HL-60 (cell line): Measurements from ENCODE around the gene TMEM63A.

Experiments
- DNase-seq, 2 experiments: peaks; one replicate each; pipeline ENCODE4 v3.0.0-alpha.2; 2010 to 2020; ENCODE audit warnings: low read depth in 1 of 2, low spot score in 1 of 2
- H3K27ac ChIP-seq: fragments of 250-450 bp; sonication (Bioruptor Pico); replicated peaks from 2 replicates; pipeline ENCODE4 v1.5.1; 2020; ENCODE audit warnings: mild to moderate bottlenecking, moderate library complexity
- H3K27me3 ChIP-seq: fragments of 250-450 bp; sonication (Bioruptor Pico); 2 replicates; pipeline ENCODE4 v1.5.1; 2021; ENCODE audit warnings: mild to moderate bottlenecking, moderate library complexity; ENCODE audit not compliant: insufficient read depth, poor library complexity, severe bottlenecking
- H3K4me3 ChIP-seq: replicated peaks from 2 replicates; pipeline ENCODE4 v1.5.1; 2011; ENCODE audit warnings: mild to moderate bottlenecking, control low read depth, low read length; ENCODE audit not compliant: insufficient read depth
- GABPA ChIP-seq: IDR thresholded peaks from 2 replicates; pipeline ENCODE4 v1.6.1; 2012; ENCODE audit warnings: low read depth
- POLR2AphosphoS5 ChIP-seq: IDR thresholded peaks from 2 replicates; pipeline ENCODE4 v1.6.1; 2012; ENCODE audit warnings: low read depth
- SPI1 ChIP-seq: IDR thresholded peaks from 2 replicates; pipeline ENCODE4 v1.6.1; 2012; ENCODE audit warnings: low read depth, mild to moderate bottlenecking, borderline replicate concordance
- TF ChIP-seq, protein P1 (sequence below): IDR thresholded peaks from one replicate; pipeline ENCODE4 v1.5.1; 2011; ENCODE audit warnings: low read length, control low read depth, inconsistent platforms; ENCODE audit not compliant: insufficient read depth
- TF ChIP-seq, protein P2 (sequence below): IDR thresholded peaks from 2 replicates; pipeline ENCODE4 v1.6.1; 2012; ENCODE audit warnings: low read depth; ENCODE audit not compliant: insufficient replicate concordance

The TMEM63A gene

DNA sequence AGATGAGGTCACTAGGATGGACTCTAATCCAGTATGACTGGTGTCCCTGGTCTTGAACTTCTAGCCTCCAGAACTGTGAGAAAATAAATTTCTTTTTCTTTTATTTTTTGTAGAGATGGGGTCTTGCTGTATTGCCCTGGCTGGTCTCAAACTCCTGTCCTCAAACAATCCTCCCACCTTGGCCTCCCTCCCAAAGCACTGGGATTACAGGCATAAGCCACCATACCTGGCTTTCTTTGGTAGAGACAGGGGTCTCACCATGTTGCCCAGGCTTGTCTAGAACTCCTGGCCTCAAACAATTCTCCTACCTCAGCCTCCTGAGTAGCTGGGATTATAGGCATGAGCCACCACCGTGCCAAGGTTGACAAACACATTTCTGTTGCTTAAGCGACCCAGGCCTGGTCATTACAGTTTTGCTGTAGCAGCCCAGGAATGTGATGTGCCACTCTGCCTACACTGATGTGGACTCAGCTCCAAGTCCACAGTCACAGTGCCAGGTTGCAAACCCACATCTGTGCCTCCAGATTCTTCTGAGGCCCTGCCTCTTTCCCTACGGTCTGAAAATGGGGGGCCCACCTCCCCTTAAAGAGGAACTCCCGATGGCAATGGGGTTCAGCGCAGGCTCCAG is 25.9 kb upstream of the TMEM63A start:
- H3K4me3 ChIP-seq = no peak overlapping the region
- TF ChIP-seq, protein P1, sequence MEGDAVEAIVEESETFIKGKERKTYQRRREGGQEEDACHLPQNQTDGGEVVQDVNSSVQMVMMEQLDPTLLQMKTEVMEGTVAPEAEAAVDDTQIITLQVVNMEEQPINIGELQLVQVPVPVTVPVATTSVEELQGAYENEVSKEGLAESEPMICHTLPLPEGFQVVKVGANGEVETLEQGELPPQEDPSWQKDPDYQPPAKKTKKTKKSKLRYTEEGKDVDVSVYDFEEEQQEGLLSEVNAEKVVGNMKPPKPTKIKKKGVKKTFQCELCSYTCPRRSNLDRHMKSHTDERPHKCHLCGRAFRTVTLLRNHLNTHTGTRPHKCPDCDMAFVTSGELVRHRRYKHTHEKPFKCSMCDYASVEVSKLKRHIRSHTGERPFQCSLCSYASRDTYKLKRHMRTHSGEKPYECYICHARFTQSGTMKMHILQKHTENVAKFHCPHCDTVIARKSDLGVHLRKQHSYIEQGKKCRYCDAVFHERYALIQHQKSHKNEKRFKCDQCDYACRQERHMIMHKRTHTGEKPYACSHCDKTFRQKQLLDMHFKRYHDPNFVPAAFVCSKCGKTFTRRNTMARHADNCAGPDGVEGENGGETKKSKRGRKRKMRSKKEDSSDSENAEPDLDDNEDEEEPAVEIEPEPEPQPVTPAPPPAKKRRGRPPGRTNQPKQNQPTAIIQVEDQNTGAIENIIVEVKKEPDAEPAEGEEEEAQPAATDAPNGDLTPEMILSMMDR = no peak
- TF ChIP-seq SPI1 = no peak
- TF ChIP-seq, protein P2, sequence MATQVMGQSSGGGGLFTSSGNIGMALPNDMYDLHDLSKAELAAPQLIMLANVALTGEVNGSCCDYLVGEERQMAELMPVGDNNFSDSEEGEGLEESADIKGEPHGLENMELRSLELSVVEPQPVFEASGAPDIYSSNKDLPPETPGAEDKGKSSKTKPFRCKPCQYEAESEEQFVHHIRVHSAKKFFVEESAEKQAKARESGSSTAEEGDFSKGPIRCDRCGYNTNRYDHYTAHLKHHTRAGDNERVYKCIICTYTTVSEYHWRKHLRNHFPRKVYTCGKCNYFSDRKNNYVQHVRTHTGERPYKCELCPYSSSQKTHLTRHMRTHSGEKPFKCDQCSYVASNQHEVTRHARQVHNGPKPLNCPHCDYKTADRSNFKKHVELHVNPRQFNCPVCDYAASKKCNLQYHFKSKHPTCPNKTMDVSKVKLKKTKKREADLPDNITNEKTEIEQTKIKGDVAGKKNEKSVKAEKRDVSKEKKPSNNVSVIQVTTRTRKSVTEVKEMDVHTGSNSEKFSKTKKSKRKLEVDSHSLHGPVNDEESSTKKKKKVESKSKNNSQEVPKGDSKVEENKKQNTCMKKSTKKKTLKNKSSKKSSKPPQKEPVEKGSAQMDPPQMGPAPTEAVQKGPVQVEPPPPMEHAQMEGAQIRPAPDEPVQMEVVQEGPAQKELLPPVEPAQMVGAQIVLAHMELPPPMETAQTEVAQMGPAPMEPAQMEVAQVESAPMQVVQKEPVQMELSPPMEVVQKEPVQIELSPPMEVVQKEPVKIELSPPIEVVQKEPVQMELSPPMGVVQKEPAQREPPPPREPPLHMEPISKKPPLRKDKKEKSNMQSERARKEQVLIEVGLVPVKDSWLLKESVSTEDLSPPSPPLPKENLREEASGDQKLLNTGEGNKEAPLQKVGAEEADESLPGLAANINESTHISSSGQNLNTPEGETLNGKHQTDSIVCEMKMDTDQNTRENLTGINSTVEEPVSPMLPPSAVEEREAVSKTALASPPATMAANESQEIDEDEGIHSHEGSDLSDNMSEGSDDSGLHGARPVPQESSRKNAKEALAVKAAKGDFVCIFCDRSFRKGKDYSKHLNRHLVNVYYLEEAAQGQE = no peak
- TF ChIP-seq GABPA = no peak
- TF ChIP-seq POLR2AphosphoS5 = no peak
- DNase-seq = no peak
- no peaks in the 10 kb centered on the region for H3K27me3 ChIP-seq
- H3K27ac ChIP-seq = no peak overlapping the region

GRCh38 chr1:225907341-225907740 is 25.2 kb upstream of the TMEM63A start:
- H3K27ac ChIP-seq = no peak overlapping the region
- H3K27me3 ChIP-seq = no peaks in the 10 kb centered on the region
- TF ChIP-seq, protein P2 = no peak
- H3K4me3 ChIP-seq = no peak overlapping the region
- no peak for DNase-seq

- no peak overlapping the region for H3K4me3 ChIP-seq
- DNase-seq = no peak
- no peaks in the 10 kb centered on the region for H3K27me3 ChIP-seq
- H3K27ac ChIP-seq = no peak overlapping the region
- TF ChIP-seq, protein P2 = no peak
- TF ChIP-seq POLR2AphosphoS5 (no peak), SPI1 (no peak), GABPA (no peak)
- TF ChIP-seq, protein P1 = no peak
These were observed 24.3 kb upstream of the TMEM63A start for GRCh38 chr1:225906467-225906866.

DNA sequence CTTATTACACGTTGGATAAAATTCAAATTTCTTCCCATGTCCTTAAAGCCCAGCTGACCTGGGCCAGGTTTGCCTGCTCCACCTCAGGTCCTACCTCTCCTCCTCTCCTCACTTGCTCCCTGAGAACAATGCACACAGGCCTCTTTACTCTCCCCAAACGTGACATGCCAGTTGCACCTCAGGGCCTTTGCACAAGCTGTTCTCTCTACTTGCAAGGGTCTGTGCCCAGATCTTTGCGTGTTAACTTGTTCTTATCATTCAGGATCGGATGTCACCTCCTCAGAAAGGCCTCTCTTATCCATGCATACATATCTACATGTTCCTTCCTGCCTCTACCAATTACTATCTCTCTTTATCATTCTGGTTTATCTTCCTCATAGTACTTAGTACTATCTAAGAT is 21.4 kb upstream of the TMEM63A start:
- TF ChIP-seq GABPA (no peak), POLR2AphosphoS5 (no peak), SPI1 (no peak)
- TF ChIP-seq, protein P2 = no peak
- TF ChIP-seq, protein P1 = no peak
- H3K4me3 ChIP-seq = no peak overlapping the region
- H3K27me3 ChIP-seq = no peaks in the 10 kb centered on the region
- no peak for DNase-seq
- H3K27ac ChIP-seq = no peak overlapping the region
